ENCODE results near the gene EGFR.

Gene EGFR

GRCh38 chr7:55085511-55086412 is 66.9 kb downstream of the EGFR start:
- Histone ChIP-seq H3K36me3 (no peaks in the 10 kb centered on the region), H3K9ac (no peak overlapping the region), H3K27me3 (peaks cover 23% of the 10 kb centered on the region), H3K4me2 (peak overlapping the region; percentile 89), H3K9me3 (no peaks in the 10 kb centered on the region), H4K20me1 (peaks cover 41% of the 10 kb centered on the region), H3K4me3 (no peak overlapping the region), H3K27ac (no peak overlapping the region), H3K4me1 (peaks cover 38% of the 10 kb centered on the region)
- no peak for TF ChIP-seq Cebpa-rat (IDR thresholded peaks at IDR 0.05)

- H3K4me1 ChIP-seq: peaks cover 38% of the 10 kb centered on the region
- no peak overlapping the region; the same call in 1 of the 2 replicates for H3K9ac ChIP-seq
- H3K27me3 ChIP-seq: peaks cover 23% of the 10 kb centered on the region
- no peaks in the 10 kb centered on the region for H3K9me3 ChIP-seq
- TF ChIP-seq Cebpa-rat (IDR thresholded peaks at IDR 0.05): no peak
- H3K36me3 ChIP-seq: no peaks in the 10 kb centered on the region
- peak overlapping the region; percentile 35; the same call in 1 of the 2 replicates for H3K4me3 ChIP-seq
- no peak overlapping the region for H3K27ac ChIP-seq
- H4K20me1 ChIP-seq: peaks cover 41% of the 10 kb centered on the region
- H3K4me2 ChIP-seq: peak overlapping the region; percentile 89
Observed at GRCh38 chr7:55086413-55087201, 67.8 kb downstream of the EGFR start.

- peaks cover 41% of the 10 kb centered on the region for H4K20me1 ChIP-seq
- H3K9me3 ChIP-seq: no peaks in the 10 kb centered on the region
- peaks cover 22% of the 10 kb centered on the region for H3K27me3 ChIP-seq
- no peak overlapping the region; the same call in 1 of the 2 replicates for H3K9ac ChIP-seq
- no peak overlapping the region for H3K27ac ChIP-seq
- no peaks in the 10 kb centered on the region for H3K36me3 ChIP-seq
- H3K4me1 ChIP-seq: peaks cover 38% of the 10 kb centered on the region
- peak overlapping the region; percentile 89 for H3K4me2 ChIP-seq
- H3K4me3 ChIP-seq: 0 out of 2 replicates have a peak overlapping the region, but pooled peaks have one; percentile 35
- no peak for TF ChIP-seq Cebpa-rat (IDR thresholded peaks at IDR 0.05)
Observed at GRCh38 chr7:55087521-55087961, 68.7 kb downstream of the EGFR start.

- H3K9me3 ChIP-seq: no peaks in the 10 kb centered on the region
- no peak overlapping the region for H3K4me3 ChIP-seq
- peaks cover 41% of the 10 kb centered on the region for H4K20me1 ChIP-seq
- no peak for TF ChIP-seq Cebpa-rat (IDR thresholded peaks at IDR 0.05)
- no peaks in the 10 kb centered on the region for H3K36me3 ChIP-seq
- H3K4me2 ChIP-seq: peak overlapping the region; percentile 89
- H3K4me1 ChIP-seq: peaks cover 38% of the 10 kb centered on the region
- H3K27ac ChIP-seq: no peak overlapping the region
- H3K9ac ChIP-seq: no peak overlapping the region
- H3K27me3 ChIP-seq: peaks cover 18% of the 10 kb centered on the region
Observed at GRCh38 chr7:55088107-55088506, 69.3 kb downstream of the EGFR start.

GRCh38 chr7:55088620-55089019 is 69.8 kb downstream of the EGFR start:
- H3K27ac ChIP-seq: no peak overlapping the region
- no peak overlapping the region for H3K4me3 ChIP-seq
- H3K4me1 ChIP-seq: peaks cover 38% of the 10 kb centered on the region
- H3K4me2 ChIP-seq: peak overlapping the region; percentile 89
- peaks cover 18% of the 10 kb centered on the region for H3K27me3 ChIP-seq
- no peak for TF ChIP-seq Cebpa-rat (IDR thresholded peaks at IDR 0.05)
- H3K36me3 ChIP-seq: no peaks in the 10 kb centered on the region
- no peaks in the 10 kb centered on the region for H3K9me3 ChIP-seq
- no peak overlapping the region for H3K9ac ChIP-seq
- H4K20me1 ChIP-seq: peaks cover 41% of the 10 kb centered on the region

- peaks cover 13% of the 10 kb centered on the region for H4K20me1 ChIP-seq
- no peak overlapping the region for H3K27ac ChIP-seq
- no peaks in the 10 kb centered on the region for H3K27me3 ChIP-seq
- H3K9ac ChIP-seq: no peak overlapping the region
- H3K4me1 ChIP-seq: peaks cover 14% of the 10 kb centered on the region
- no peaks in the 10 kb centered on the region for H3K9me3 ChIP-seq
- H3K4me2 ChIP-seq: no peak overlapping the region
- no peak for TF ChIP-seq Cebpa-rat (IDR thresholded peaks at IDR 0.05)
- no peak overlapping the region for H3K4me3 ChIP-seq
- H3K36me3 ChIP-seq: no peaks in the 10 kb centered on the region
Observed at GRCh38 chr7:55092186-55092974, 73.6 kb downstream of the EGFR start.

GRCh38 chr7:55092975-55093373 is 74.2 kb downstream of the EGFR start:
- H3K36me3 ChIP-seq: no peaks in the 10 kb centered on the region
- no peak overlapping the region for H3K4me2 ChIP-seq
- H3K27ac ChIP-seq: no peak overlapping the region
- H3K27me3 ChIP-seq: no peaks in the 10 kb centered on the region
- H4K20me1 ChIP-seq: peaks cover 7% of the 10 kb centered on the region
- H3K9me3 ChIP-seq: no peaks in the 10 kb centered on the region
- no peak for TF ChIP-seq Cebpa-rat (IDR thresholded peaks at IDR 0.05)
- H3K9ac ChIP-seq: no peak overlapping the region
- no peak overlapping the region for H3K4me3 ChIP-seq
- peaks cover 8% of the 10 kb centered on the region for H3K4me1 ChIP-seq

- H3K9me3 ChIP-seq: no peaks in the 10 kb centered on the region
- no peak overlapping the region for H3K27ac ChIP-seq
- H3K4me2 ChIP-seq: no peak overlapping the region
- H3K27me3 ChIP-seq: no peaks in the 10 kb centered on the region
- no peak for TF ChIP-seq Cebpa-rat (IDR thresholded peaks at IDR 0.05)
- peaks cover under 1% of the 10 kb centered on the region for H3K4me1 ChIP-seq
- no peak overlapping the region for H3K9ac ChIP-seq
- no peaks in the 10 kb centered on the region for H3K36me3 ChIP-seq
- H4K20me1 ChIP-seq: 0 out of 2 replicates have a peak, but pooled peaks cover under 1% of the 10 kb centered on the region
- no peak overlapping the region for H3K4me3 ChIP-seq
Observed at GRCh38 chr7:55093674-55094073, 74.9 kb downstream of the EGFR start.

- H3K4me1 ChIP-seq: no peaks in the 10 kb centered on the region
- no peaks in the 10 kb centered on the region for H4K20me1 ChIP-seq
- no peaks in the 10 kb centered on the region for H3K27me3 ChIP-seq
- H3K4me3 ChIP-seq: no peak overlapping the region
- no peaks in the 10 kb centered on the region for H3K9me3 ChIP-seq
- H3K27ac ChIP-seq: no peak overlapping the region
- no peak for TF ChIP-seq Cebpa-rat (IDR thresholded peaks at IDR 0.05)
- H3K4me2 ChIP-seq: no peak overlapping the region
- no peaks in the 10 kb centered on the region for H3K36me3 ChIP-seq
- no peak overlapping the region for H3K9ac ChIP-seq
Observed at GRCh38 chr7:55094092-55094690, 75.4 kb downstream of the EGFR start.

All from BLaER1 (cell line).